SK-N-MC (cell line): ENCODE data around the gene TMEM175.

Experiments used
- EZH2 ChIP-seq: fragments of 200-600 bp; sonication (generic); IDR thresholded peaks from one replicate; pipeline ENCODE4 v1.6.1; 2017; ENCODE audit warnings: antibody characterized with exemption
- POLR2AphosphoS5 ChIP-seq: IDR thresholded peaks from 2 replicates; pipeline ENCODE4 v1.6.1; 2012; ENCODE audit warnings: mild to moderate bottlenecking, low read depth, low read length, borderline replicate concordance

DNA sequence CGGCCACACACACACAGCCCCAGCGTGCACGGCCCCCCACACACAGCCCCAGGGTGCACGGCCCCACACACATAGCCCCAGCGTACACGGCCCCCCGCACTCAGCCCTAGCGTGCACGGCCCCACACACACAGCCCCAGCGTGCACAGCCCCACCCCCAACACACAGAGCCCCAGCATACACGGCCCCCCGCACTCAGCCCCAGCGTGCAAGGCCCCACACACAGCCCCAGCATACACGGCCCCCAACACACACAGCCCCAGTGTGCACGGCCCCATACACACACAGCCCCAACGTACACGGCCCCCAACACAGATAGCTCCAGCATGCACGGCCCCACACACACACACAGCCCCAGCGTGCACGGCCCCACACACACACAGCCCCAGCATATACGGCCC, 17.7 kb upstream of the TMEM175 start:
- no peak for TF ChIP-seq POLR2AphosphoS5
- TF ChIP-seq EZH2 = no peak
